GM18502 (cell line): ENCODE data around the gene ACVR1.
A peak's percentile ranks its signal among the peaks of the same experiment; 100 is the strongest.
"Not testable (repeated sequence)": the region's sequence is repeated elsewhere in the genome, so short reads cannot be mapped to it uniquely, and the experiment has no call there.

Source experiments
- ATAC-seq: cut with Tn5 transposase; IDR thresholded peaks from one replicate; pipeline ENCODE4 v1.9.1; 2021; ENCODE audit warnings: mild to moderate bottlenecking; ENCODE audit not compliant: unreplicated experiment, poor library complexity

ACVR1 gene

DNA sequence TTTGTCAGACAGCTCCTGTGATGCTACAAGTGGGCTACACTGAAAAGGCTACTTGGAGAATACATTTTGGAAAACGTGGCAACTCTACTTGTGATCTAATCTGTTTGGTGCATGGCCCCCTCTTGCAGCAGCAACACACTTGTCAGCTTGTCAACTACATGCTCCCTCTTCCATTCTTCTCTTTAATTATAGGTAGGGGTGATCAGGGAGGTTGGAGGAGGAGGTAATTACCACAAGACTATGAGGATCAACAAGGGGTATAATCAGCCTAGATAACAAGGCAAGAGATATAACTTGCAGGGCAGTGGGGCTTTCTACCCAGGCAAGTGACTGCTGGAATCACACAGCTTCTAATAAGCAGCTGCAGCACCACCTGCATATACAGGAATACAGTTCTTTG, 104.9 kb downstream of the ACVR1 start:
- ATAC-seq = no peak

GRCh38 chr2:157769856-157770255, 106.3 kb downstream of the ACVR1 start:
- ATAC-seq = no peak

DNA sequence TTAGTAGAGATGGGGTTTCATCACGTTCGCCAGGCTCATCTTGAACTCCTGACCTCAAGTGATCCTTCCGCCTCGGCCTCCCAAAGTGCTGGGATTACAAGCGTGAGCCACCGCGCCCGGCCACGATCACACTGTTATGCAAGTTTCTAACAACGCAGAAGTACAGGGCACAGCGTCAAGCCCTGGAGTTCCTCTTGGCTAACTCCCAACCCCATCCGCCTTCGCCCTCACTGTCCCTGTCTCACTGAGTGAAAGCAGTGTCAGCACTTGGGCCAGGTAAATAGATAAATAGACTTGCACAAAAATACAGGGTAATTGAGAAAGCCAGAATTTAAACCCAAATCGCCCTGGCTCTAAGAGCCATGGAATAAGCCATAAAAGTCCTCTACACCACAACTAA, 111.7 kb downstream of the ACVR1 start:
- no peak for ATAC-seq

DNA sequence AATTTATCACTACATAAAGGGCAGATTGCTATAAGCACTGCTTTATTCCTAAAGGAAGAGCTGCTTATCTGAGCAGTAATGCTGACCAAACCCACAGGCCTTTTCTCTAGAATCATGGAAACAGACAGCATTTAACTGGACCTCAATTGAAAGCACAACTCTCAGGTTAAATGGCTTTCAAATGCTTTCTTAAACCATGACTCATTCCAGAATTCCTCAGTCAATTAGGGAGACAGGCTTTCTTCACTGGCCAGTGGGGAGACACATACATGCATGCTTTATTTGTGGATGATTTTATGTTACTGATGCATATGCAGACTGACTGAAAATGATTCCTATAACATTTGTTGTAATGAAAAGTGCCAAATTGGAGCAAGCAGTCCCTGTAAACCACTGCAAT, 114.6 kb downstream of the ACVR1 start:
- ATAC-seq = no peak

- no peak for ATAC-seq
Observed at GRCh38 chr2:157760949-157761348, 115.2 kb downstream of the ACVR1 start.

DNA sequence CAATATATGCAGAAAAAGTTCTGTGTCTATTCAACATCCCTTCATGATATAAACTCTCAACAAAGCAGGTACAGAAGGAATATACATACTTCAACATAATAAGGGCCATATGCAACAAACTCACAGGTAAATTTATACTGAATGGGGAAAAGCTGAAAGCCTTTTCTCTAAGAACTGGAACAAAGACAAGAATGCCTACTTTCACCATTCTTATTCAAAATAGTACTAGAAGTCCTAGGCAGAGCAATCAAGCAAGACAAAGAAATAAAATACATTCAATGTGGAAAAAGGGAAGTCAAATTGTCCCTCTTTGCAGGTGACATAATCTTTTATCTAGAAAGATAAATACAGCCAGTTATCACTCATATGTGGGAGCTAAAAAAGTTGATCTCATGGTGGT, 116.3 kb downstream of the ACVR1 start:
- ATAC-seq = no peak

- no peak for ATAC-seq
Observed at GRCh38 chr2:157758586-157758985, 117.5 kb downstream of the ACVR1 start.

GRCh38 chr2:157757500-157757899, 118.6 kb downstream of the ACVR1 start:
- ATAC-seq = no peak

- not testable (repeated sequence) for ATAC-seq
Observed at GRCh38 chr2:157756447-157756846, 119.7 kb downstream of the ACVR1 start.

GRCh38 chr2:157751462-157752058, 124.6 kb downstream of the ACVR1 start:
- ATAC-seq = peak; percentile 83

- ATAC-seq = no peak
Observed at GRCh38 chr2:157749684-157750083, 126.4 kb downstream of the ACVR1 start.

GRCh38 chr2:157748371-157749142, 127.6 kb downstream of the ACVR1 start:
- ATAC-seq = no peak

DNA sequence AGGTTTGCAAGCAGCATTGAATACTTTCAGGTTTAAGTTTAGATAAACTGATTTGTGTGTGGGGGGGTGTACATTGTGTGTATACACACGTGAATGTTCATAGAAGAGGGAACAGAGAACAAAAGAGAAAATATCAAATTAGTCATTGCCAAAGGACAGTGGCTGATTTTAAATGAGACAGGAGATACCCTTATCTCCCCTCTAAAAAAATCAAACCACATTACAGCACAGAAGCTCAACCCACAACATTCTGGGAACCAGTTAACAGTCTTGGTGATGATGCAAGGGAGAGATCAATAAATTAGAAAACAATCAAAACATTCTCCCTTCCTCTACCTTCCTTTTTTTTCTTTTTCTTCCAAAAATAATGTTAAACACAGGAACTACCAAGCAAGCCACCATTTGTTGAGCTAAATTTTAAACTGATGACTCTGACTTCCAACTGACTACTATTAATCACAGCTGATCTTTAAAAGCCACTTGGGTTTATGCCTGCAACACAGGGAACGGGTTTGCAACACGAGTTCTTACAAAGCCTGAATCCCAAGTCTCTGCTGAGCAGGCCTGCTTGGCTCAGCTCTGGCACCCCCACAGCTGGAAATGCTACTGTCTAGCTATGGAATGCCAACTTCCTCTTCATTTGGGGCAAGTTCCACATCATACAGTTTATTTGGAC, 128.3 kb downstream of the ACVR1 start:
- ATAC-seq = peak; percentile 48

- no peak for ATAC-seq
Observed at GRCh38 chr2:157747280-157747679, 128.8 kb downstream of the ACVR1 start.

- ATAC-seq = no peak
Observed at GRCh38 chr2:157746234-157746950, 129.7 kb downstream of the ACVR1 start.

DNA sequence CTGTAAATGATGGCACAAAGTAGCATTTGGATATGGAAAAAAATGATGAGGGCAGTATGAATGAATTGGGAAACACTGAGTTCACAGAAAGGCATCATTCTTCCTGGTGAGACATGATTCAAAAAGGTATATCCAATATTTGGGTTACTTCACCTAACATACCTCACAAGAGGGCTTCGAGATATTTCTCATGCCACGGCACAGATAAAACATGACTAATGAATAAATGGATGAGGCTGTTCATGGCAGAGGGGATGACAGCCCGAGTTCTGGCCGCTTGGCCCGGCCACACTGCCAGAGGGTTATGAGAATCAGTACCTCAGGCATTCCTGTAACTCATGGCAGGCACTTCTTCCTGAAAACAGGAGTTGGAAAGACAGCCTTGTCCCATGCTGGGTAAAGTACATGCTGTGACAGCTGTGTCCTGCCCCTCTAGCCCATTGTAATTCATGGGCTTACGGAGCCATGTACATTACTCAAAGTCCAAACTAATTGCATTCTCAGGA, 131.5 kb downstream of the ACVR1 start:
- no peak for ATAC-seq

GRCh38 chr2:157743051-157743450, 133.1 kb downstream of the ACVR1 start:
- ATAC-seq = peak; percentile 80

DNA sequence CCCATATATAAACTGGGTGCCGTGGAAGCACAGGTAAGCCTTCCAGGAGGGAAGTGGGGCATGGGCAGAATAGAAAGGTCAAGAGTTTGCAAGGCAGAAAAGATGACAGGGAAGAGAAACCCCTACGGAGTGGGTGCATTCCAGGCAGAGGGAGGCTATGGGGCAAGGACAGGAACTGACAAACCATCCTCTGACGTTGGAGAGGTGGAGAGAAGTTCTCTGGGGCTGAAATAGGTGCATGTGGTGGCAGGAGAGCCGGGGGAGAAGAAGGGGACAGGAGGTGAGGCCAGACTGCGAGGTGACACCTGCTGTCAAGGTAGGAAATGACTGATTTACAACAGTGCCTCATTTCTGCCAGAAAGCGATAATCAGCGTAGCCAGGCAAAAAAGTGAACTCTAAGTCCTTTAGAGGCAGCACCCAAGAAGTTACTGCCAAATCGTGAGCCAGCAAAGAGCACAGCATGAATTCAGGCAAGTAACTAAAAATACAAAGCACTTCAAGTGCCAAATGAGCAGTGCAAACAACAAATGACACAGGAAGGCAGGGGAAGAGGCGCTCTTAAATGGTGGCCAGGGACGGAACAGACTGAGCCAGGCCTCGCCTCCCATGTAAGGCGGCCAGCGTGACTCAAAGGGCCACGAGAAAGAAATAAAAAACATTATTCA, 134.2 kb downstream of the ACVR1 start:
- no peak for ATAC-seq

DNA sequence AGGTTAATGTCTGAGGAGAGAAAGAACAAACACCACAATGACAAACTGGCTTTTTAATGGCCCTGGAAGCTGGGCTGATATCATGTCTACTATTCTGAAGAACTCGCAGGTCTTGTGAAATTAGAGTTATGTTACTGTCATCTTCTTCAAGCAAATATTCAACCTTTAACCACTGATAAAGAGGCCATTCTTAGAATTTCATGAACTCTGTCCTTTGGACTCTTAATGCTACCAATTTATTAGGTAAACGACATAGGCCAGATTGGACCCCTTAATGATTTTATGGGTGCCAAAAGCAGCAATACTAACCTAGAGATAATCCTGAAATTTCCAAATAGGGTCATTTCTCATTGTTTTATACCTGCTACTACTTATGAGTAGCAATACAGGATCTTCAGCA, 138.5 kb downstream of the ACVR1 start:
- no peak for ATAC-seq

- peak; percentile 73 for ATAC-seq
Observed at GRCh38 chr2:157735532-157735931, 140.6 kb downstream of the ACVR1 start.
